Ishikawa (cell line): ENCODE data around the gene MON2.

Source experiments
- CEBPB ChIP-seq: IDR thresholded peaks from 2 replicates; pipeline ENCODE4 v1.6.1; 2012
- CREB1 ChIP-seq: IDR thresholded peaks from 2 replicates; pipeline ENCODE4 v1.6.1; 2012; ENCODE audit warnings: low read depth
- EGR1 ChIP-seq: IDR thresholded peaks from 2 replicates; pipeline ENCODE4 v1.6.1; 2012
- EP300 ChIP-seq: IDR thresholded peaks from 2 replicates; pipeline ENCODE4 v1.6.1; 2012; ENCODE audit warnings: borderline replicate concordance
- FOXM1 ChIP-seq: IDR thresholded peaks from 2 replicates; pipeline ENCODE4 v1.6.1; 2012; ENCODE audit warnings: low read depth, borderline replicate concordance
- MAX ChIP-seq: IDR thresholded peaks from 2 replicates; pipeline ENCODE4 v1.6.1; 2012
- NFIC ChIP-seq: IDR thresholded peaks from 2 replicates; pipeline ENCODE4 v1.6.1; 2012
- RAD21 ChIP-seq: IDR thresholded peaks from 2 replicates; pipeline ENCODE4 v1.6.1; 2012; ENCODE audit warnings: low read depth
- REST ChIP-seq: IDR thresholded peaks from 2 replicates; pipeline ENCODE4 v1.6.1; 2012; ENCODE audit warnings: low read depth, mild to moderate bottlenecking
- TAF1 ChIP-seq: IDR thresholded peaks from 2 replicates; pipeline ENCODE4 v1.6.1; 2012; ENCODE audit warnings: low read depth, mild to moderate bottlenecking
- TCF12 ChIP-seq: IDR thresholded peaks from 2 replicates; pipeline ENCODE4 v1.6.1; 2012; ENCODE audit warnings: low read depth
- TEAD4 ChIP-seq: IDR thresholded peaks from 2 replicates; pipeline ENCODE4 v1.6.1; 2012
- USF1 ChIP-seq: IDR thresholded peaks from 2 replicates; pipeline ENCODE4 v1.6.1; 2012
- YY1 ChIP-seq: IDR thresholded peaks from 2 replicates; pipeline ENCODE4 v1.6.1; 2012; ENCODE audit warnings: low read depth
- ZBTB7A ChIP-seq: IDR thresholded peaks from 2 replicates; pipeline ENCODE4 v1.6.1; 2012; ENCODE audit warnings: low read depth

The MON2 gene

GRCh38 chr12:62522984-62523383 lies 56.4 kb downstream of the MON2 start:
- no peak for TF ChIP-seq MAX
- 0 out of 2 replicates have a peak, but pooled peaks have one; percentile 25 for TF ChIP-seq RAD21
- no peak for TF ChIP-seq REST
- no peak for TF ChIP-seq EP300
- no peak for TF ChIP-seq YY1
- TF ChIP-seq CEBPB: no peak

- TF ChIP-seq MAX (no peak), CEBPB (no peak), EP300 (no peak), EGR1 (no peak), USF1 (no peak), YY1 (no peak), REST (no peak), NFIC (no peak), TCF12 (no peak), TAF1 (no peak), CREB1 (no peak)
These were observed 57.0 kb downstream of the MON2 start for GRCh38 chr12:62523619-62524018.

- no peak for TF ChIP-seq CREB1
- TF ChIP-seq FOXM1: no peak
- TF ChIP-seq TEAD4: no peak
- TF ChIP-seq CEBPB: no peak
- TF ChIP-seq RAD21: no peak
- TF ChIP-seq USF1: no peak
- no peak for TF ChIP-seq TCF12
- TF ChIP-seq EGR1: no peak
- TF ChIP-seq ZBTB7A: no peak
These were observed 58.6 kb downstream of the MON2 start for GRCh38 chr12:62525271-62525670.

- TF ChIP-seq CEBPB: no peak
These were observed 64.0 kb downstream of the MON2 start for GRCh38 chr12:62530596-62530995.

GRCh38 chr12:62532333-62532732 lies 65.7 kb downstream of the MON2 start:
- no peak for TF ChIP-seq ZBTB7A
- TF ChIP-seq YY1: no peak
- no peak for TF ChIP-seq TEAD4
- no peak for TF ChIP-seq USF1
- no peak for TF ChIP-seq FOXM1
- TF ChIP-seq TCF12: no peak
- no peak for TF ChIP-seq EP300
- TF ChIP-seq REST: no peak
